NCI-H187 (cell line): ENCODE measurements around the gene TP53I11.

Experiments
- DNase-seq, 2 experiments: peaks; one replicate each; lab custom pipeline; 2025; lab: John Stamatoyannopoulos, UW

TP53I11 gene

GRCh38 chr11:44957040-44957515 is 6.4 kb upstream of the TP53I11 start:
- DNase-seq: no peak

GRCh38 chr11:44955015-44955738 is 4.5 kb upstream of the TP53I11 start:
- DNase-seq: no peak

GRCh38 chr11:44954051-44954906 is 3.6 kb upstream of the TP53I11 start:
- DNase-seq: no peak

- DNase-seq: no peak
Measured at GRCh38 chr11:44952500-44953260, 2.0 kb upstream of the TP53I11 start.

- DNase-seq: no peak
Measured at GRCh38 chr11:44952082-44952481, 1.4 kb upstream of the TP53I11 start.

GRCh38 chr11:44950031-44950624 is 555 bp downstream of the TP53I11 start:
- DNase-seq: no peak

- no peak for DNase-seq
Measured at GRCh38 chr11:44949160-44950030, 1.3 kb downstream of the TP53I11 start.

GRCh38 chr11:44948155-44948554 is 2.5 kb downstream of the TP53I11 start:
- DNase-seq: no peak

- no peak for DNase-seq
Measured at GRCh38 chr11:44947114-44947513, 3.6 kb downstream of the TP53I11 start.

- no peak for DNase-seq
Measured at GRCh38 chr11:44946263-44946662, 4.4 kb downstream of the TP53I11 start.

- no peak for DNase-seq
Measured at GRCh38 chr11:44945666-44946065, 5.0 kb downstream of the TP53I11 start.

- no peak for DNase-seq
Measured at GRCh38 chr11:44944853-44945235, 5.8 kb downstream of the TP53I11 start.

GRCh38 chr11:44944181-44944852 is 6.4 kb downstream of the TP53I11 start:
- DNase-seq: no peak

- peak in 1 of 2 experiments; percentile 70 for DNase-seq
Measured at GRCh38 chr11:44943696-44944095, 7.0 kb downstream of the TP53I11 start.

GRCh38 chr11:44943118-44943517 is 7.6 kb downstream of the TP53I11 start:
- peak; percentile 57 to 83 for DNase-seq

- no peak for DNase-seq
Measured at GRCh38 chr11:44942029-44942955, 8.4 kb downstream of the TP53I11 start.

GRCh38 chr11:44941259-44942021 is 9.2 kb downstream of the TP53I11 start:
- no peak for DNase-seq

GRCh38 chr11:44940835-44941234 is 9.8 kb downstream of the TP53I11 start:
- DNase-seq: no peak

GRCh38 chr11:44940404-44940803 is 10.3 kb downstream of the TP53I11 start:
- no peak for DNase-seq
